SK-N-SH (cell line): Measurements from ENCODE around the gene CLEC7A.

Experiments
- CTCF ChIP-seq: fragments of 200-600 bp; sonication (generic); IDR thresholded peaks from 2 replicates; pipeline ENCODE4 v1.6.1; 2017; ENCODE audit warnings: antibody characterized with exemption, mild to moderate bottlenecking, moderate library complexity
- EP300 ChIP-seq, 2 experiments: IDR thresholded peaks; 2 replicates each; pipeline versions ENCODE4 v1.4.0 to v1.6.1; 2012; ENCODE audit warnings: borderline replicate concordance in 1 of 2, low read depth in 1 of 2, low read length in 1 of 2
- POLR2AphosphoS5 ChIP-seq: IDR thresholded peaks from 2 replicates; pipeline ENCODE4 v1.6.1; 2012; ENCODE audit warnings: low read depth, low read length
- TEAD4 ChIP-seq: IDR thresholded peaks from 2 replicates; pipeline ENCODE4 v1.4.0; 2012; ENCODE audit warnings: mild to moderate bottlenecking, borderline replicate concordance; ENCODE audit not compliant: insufficient read depth

DNA sequence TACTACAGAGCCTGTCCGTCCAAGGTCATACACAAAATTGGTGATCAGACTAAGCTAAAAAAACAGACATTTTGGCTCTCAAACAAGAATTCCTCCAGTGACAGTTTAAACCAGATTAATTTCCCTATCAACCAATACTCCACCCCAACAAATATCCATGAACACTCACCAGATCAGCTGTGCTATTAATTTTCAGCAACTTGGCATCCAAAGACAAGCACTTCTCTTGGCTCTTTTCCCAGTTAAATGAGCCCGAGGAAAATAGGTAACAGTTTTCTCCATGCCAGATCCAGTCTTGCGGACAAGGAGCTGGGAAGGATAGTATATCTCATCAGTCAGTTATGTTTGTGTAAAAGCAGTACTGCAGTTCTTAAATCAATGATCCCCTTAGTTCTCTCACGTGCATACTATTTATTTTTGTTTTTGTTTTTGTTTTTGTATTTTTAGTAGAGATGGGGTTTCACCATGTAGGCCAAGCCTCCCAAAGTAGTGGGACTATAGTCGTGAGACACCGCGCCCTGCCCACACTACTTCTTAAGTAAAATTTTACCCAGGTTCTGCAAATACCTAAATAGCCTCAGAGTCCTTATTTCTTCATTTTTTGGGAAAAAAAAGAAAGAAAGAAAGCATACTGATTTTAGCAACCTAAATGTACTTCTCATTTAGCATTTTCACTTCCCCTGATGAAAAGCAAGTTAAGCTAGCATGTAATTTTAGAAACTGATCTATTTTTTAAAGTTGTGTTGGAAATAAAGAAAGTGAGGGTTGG lies 30.8 kb upstream of the CLEC7A start:
- TF ChIP-seq TEAD4 (no peak), CTCF (no peak), POLR2AphosphoS5 (no peak), EP300 (IDR thresholded peaks at IDR 0.05; ENCODE audit: borderline replicate concordance in 1 of 2, low read depth in 1 of 2, low read length in 1 of 2) (no peak)
